Fibroblast of mammary gland (primary cell): ENCODE measurements around the gene LINC00305.

Experiments
- DNase-seq: peaks from one replicate; pipeline ENCODE4 v3.0.0-alpha.2; 2010; ENCODE audit warnings: low read depth
- H3K4me3 ChIP-seq: 2 replicates; pipeline ENCODE4 v1.5.1; 2011; ENCODE audit warnings: low read depth, mild to moderate bottlenecking, low read length, moderate library complexity; ENCODE audit not compliant: control insufficient read depth
- TF ChIP-seq, protein P1 (sequence below): conservative IDR thresholded peaks from 2 replicates; pipeline ENCODE4 v1.5.1; 2011; ENCODE audit warnings: low read depth, low read length, inconsistent platforms; ENCODE audit not compliant: control insufficient read depth, insufficient read depth

Gene LINC00305

GRCh38 chr18:64100116-64100922 lies 48.6 kb downstream of the LINC00305 start:
- TF ChIP-seq, protein P1, sequence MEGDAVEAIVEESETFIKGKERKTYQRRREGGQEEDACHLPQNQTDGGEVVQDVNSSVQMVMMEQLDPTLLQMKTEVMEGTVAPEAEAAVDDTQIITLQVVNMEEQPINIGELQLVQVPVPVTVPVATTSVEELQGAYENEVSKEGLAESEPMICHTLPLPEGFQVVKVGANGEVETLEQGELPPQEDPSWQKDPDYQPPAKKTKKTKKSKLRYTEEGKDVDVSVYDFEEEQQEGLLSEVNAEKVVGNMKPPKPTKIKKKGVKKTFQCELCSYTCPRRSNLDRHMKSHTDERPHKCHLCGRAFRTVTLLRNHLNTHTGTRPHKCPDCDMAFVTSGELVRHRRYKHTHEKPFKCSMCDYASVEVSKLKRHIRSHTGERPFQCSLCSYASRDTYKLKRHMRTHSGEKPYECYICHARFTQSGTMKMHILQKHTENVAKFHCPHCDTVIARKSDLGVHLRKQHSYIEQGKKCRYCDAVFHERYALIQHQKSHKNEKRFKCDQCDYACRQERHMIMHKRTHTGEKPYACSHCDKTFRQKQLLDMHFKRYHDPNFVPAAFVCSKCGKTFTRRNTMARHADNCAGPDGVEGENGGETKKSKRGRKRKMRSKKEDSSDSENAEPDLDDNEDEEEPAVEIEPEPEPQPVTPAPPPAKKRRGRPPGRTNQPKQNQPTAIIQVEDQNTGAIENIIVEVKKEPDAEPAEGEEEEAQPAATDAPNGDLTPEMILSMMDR, result no peak
- no peak overlapping the region for H3K4me3 ChIP-seq
- DNase-seq, result no peak

DNA sequence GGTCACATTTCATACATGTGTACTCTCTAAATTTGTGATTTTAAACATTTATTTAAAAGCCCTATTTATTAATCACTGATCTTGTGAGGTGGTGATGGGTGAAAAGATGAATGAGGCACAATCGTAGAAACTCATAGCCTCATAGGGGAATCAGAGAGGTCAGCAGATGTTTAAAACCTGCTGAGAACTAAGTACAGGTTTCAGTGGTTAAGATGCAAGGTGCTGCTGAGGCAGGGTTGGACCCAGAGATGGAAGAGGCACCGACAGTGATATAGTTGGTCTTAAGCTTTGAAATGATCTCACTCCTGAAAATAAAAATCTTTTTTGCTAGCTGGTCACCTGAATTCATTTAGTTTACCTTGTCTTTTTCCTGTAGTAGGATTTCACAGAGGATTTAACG lies 49.6 kb downstream of the LINC00305 start:
- no peak for DNase-seq
- TF ChIP-seq, protein P1, result no peak
- no peak overlapping the region for H3K4me3 ChIP-seq

DNA sequence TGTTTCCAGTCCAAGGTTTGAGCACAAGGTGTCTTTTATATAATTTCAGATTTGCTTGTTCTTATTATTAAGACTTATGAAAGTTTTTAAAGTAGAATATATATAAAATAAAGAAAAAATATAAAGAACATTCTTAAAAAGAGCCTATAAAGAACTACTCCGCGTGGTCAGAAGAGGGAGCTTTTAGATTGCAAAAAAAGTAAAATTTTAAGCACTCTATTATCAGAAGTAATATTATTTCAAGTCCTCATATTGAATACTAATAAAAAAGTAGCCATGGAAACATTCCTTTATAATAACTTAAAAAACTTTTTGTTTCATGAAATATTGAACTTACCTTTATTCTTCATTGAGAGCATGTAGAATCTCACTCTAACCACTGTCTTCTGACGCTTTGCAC lies 51.4 kb downstream of the LINC00305 start:
- H3K4me3 ChIP-seq, result no peak overlapping the region
- DNase-seq, result peak; percentile 1
- TF ChIP-seq, protein P1, result peak; percentile 18

DNA sequence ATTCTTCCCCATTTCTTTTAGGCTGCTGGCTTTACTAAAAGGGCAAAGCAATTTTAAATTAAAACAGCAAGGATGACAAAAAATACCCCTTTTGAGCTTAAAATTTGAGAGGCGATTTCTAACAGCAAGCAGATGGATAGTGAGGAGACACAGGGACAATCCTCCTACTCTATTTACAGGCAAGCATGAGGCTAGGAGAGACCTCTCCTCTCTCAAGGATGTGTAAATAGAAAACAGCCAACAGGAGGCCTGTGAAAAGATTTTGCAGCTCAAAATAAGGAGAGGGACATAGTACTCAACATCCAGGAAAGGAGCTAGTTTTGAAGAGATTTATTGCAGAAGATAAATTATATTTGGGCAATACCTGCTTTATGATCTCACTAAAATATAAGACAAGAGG lies 53.8 kb downstream of the LINC00305 start:
- DNase-seq, result no peak
- TF ChIP-seq, protein P1, result no peak
- H3K4me3 ChIP-seq, result no peak overlapping the region

- no peak for DNase-seq
- H3K4me3 ChIP-seq, result no peak overlapping the region
- TF ChIP-seq, protein P1, result no peak
Measured at GRCh38 chr18:64094210-64094609, 54.7 kb downstream of the LINC00305 start.

DNA sequence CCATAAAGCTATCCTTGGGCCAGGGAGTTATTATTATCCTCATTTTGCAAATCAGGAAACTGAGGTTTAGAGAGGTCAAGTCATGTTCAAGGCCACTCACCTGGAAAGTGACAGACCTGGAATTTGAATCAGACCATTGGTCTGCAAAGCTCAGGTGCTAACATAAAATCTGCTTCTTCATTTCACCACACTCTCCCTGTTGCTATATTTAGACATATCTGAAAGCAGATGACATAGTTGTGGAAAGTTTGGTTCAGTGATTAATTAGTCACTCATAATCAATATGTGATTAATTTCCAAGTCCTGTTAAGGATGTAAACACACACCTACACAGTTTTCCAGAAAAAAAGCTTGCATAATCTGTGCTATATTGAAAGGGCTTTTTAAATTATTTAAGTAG lies 57.4 kb downstream of the LINC00305 start:
- no peak overlapping the region for H3K4me3 ChIP-seq
- DNase-seq, result no peak
- TF ChIP-seq, protein P1, result no peak
